ENCODE measurements around the gene UTS2R.
"Not testable (repeated sequence)": the region's sequence is repeated elsewhere in the genome, so short reads cannot be mapped to it uniquely, and the experiment has no call there.

Gene UTS2R

GRCh38 chr17:82376042-82376730 lies 4.6 kb downstream of the UTS2R start:
- no peak for DNase-seq

DNA sequence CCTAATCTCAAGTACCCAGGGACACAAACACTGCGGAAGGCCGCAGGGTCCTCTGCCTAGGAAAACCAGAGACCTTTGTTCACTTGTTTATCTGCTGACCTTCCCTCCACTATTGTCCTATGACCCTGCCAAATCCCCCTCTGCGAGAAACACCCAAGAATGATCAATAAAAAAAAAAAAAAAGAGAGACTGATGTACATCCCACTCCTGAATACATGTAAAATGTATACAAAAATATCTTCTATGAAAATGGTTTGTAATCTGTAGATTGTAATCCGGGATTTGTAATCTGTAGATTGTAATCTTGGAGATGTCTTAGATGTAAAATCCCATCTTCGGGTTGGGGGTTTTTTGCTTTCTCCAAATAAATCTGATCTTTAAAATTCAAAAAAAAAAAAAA lies 5.7 kb downstream of the UTS2R start:
- DNase-seq, result not testable (repeated sequence)

DNA sequence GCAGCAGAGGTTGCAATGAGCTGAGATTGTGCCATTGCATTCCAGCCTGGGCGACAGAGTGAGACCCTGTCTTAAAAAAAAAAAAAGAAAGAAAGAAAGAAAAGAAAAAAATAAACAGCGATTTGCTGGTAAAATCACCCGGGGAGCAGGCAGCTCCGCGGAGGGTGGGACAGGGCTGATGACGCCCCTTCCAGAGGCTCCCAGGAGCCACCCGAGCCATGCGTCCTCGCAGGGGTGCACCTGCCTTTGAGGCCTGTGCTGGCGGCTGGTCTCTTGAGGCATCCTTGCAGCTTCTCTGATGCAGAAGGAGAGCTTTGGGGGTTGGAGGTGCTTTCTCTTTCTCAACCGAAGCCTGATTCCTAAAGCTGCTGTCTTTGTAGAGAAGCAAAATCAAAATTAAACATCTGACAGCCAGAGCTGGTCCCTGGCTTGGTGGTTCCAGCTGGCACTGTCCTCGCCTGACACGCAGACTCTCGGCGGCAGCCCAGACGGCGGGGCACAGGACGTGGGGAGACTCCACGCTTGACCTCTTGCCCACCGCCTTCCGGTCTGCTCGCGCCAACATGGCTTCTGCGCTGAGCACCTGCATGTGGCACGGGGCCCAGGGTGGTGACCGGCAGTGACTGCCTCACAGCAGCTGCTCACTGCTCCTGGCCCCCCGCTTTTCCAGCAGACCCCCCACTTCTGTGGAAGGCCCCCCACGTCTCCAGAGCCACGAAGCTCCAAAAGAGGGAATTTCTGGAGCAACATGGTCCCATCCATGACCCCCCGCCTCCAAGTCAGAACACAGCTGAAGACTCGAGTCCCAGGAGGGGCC lies 6.6 kb downstream of the UTS2R start:
- DNase-seq, result no peak

DNA sequence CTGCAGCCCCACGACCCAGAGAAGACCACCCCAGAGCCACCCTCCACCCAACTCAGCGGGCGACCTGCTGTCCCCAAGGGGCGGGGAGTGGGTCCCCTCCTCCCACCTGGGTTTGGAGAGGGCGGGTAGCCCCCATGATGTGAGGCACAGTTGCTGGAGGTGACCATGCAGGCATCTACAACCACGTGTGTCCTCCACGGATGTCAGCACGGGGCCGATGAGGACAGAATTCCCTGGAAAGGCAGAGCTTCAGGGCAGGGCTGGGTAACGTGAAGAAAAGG lies 7.1 kb downstream of the UTS2R start:
- DNase-seq, result no peak

DNA sequence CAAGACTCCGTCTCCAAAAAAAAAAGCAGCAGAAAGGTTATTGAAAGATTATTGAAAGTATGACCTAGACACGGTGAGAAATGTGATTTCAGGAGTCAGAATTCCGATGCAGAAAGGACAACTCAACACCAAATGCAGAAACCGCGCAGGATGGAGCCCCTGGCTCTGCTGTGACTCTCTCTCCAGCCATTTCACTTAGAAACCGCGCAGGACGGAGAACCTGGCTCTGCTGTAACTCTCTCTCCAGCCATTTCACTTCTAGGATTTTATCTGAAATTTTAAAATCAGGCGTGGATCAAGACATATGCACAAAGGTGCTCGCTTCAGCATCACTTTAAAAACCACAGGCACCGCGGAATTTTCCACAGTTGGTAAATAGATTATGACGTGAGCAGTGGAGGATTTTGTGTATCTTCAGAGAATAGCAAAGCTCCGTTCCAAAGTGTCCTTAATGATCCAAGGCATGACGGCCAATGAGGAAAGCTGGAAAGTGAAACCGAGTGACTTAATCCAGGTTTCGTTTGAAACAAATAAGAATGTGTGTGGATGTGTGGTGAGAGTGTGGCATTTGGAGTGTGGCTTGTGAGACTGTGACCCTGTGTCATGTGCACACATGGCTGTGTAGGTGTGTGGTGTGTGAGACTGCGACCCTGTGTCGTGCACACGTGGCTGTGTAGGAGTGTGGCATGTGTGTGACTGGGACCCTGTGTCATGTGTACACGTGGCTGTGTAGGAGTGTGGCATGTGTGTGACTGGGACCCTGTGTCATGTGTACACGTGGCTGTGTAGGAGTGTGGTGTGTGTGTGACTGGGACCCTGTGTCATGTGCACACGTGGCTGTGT lies 9.5 kb downstream of the UTS2R start:
- no peak for DNase-seq

GRCh38 chr17:82381703-82382009 lies 10.1 kb downstream of the UTS2R start:
- not testable (repeated sequence) for DNase-seq

GRCh38 chr17:82382220-82382932 lies 10.8 kb downstream of the UTS2R start:
- not testable (repeated sequence) for DNase-seq

GRCh38 chr17:82382933-82383255 lies 11.3 kb downstream of the UTS2R start:
- DNase-seq, result no peak

DNA sequence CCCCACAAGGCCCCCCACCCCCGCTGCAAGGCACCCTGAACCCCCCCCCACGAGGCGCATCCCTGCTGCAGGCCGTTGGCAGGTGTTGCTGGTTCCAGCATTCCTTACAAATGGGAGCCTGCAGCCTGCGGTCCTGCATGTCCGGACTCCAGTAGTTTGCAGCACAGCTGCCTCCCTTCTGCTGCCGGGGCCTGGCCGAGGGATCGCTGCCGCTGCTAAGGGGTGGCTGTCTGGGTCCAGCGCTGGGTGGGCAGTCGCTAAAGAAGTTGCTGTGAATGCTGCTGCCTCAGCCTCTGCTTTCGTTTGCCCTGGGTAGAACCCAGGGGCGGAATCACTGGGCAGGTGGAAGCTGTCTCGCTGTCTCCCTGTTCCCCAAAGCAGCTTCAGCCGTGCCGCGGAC lies 11.8 kb downstream of the UTS2R start:
- no peak for DNase-seq

DNA sequence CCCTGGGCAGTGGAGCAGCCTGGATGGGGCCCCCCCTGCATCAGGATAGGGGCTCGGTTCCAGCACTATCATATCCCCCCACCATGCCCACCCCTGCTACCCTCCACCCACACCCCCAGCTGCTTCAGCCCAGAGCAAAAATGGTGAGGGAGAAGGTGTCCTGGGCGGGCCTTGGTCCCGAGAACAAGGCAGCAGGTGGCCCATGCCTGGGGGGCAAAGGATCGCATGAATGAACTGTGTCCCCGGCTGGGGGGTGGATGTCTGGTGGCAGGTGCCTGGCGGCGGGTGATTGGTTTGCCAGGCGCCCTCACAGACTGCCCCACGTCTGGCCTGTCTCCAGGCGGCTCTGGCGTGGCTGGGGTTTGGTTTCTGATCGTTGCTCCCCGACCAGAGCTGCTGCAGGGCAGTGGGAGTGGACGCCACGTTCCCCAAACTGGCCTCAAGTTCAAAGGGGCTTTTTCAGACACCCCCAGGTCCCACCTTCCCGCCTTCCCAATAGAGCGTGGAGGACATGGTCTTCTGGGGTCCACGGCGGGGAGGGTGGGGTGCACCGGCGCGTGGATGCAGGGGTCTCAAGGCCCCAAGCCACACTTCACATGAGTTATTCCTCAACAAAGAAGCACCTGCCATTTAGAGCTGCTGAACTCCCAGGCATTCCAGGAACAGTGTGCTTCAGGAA lies 12.6 kb downstream of the UTS2R start:
- DNase-seq, result no peak

- no peak for DNase-seq
These were observed 13.3 kb downstream of the UTS2R start for GRCh38 chr17:82384730-82385481.

GRCh38 chr17:82385559-82386254 lies 14.1 kb downstream of the UTS2R start:
- DNase-seq, result no peak

DNA sequence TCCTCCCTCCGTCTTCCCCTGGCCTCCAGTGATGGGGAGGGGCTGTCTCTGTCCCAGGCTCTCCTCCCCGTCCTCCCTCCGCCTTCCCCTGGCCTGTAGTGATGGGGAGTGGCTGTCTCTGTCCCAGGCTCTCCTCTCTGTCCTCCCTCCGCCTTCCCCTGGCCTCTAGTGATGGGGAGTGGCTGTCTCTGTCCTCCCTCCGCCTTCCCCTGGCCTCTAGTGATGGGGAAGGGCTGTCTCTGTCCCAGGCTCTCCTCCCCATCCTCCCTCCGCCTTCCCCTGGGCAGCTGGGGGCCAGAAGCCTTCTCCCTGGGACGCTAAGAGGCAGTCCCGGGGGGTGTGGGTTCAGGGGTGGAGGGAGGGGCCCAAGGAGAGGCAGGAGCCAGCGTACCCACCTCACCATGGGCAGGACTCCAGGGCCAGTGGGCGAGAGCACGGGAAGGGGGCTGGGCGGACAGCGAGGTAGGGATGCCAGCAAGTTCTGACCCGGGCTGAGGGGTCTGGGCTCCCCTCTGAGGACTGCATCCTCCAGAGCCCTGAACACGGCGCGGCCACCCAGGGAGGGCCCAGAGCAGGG lies 14.8 kb downstream of the UTS2R start:
- DNase-seq, result no peak

DNA sequence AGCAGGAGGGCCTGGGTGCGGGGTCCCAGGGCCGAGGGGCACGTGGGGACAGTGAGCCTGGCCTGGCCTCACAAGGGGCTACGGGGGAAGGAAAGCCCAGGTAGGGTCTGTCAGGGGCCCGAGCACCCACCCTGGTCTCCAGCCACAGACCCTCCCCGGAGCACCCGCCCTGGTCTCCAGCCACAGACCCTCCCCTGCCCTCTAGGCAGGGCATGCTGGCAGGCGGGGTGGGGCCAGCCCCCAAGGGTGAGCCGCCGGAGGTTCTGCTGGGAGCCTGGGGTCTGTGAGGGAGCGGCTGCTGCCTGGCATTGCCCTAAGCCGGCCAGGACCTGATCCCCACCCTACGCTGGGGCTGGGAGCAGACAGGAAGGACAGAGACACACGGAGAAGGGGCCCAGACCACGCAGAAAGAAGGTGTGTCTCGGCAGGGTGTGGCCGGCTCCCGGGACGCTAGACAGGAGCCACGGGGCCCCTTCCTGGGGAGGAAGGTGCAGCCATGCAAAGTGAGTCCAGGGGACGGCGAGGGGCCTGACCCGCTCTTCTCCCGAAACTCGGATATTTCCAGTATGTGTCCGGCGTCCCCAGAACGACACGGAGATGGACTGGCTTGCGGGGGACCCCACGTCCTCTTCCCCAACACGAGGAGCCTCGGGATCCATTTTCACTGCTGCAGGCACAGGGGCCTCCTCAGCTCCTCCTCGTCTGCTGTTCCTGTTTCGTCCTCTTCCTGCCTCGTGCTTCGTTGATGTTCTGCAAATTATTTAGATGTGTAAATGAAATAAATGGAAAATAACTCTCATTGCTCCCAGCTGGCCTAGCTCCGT lies 15.5 kb downstream of the UTS2R start:
- DNase-seq, result no peak

DNA sequence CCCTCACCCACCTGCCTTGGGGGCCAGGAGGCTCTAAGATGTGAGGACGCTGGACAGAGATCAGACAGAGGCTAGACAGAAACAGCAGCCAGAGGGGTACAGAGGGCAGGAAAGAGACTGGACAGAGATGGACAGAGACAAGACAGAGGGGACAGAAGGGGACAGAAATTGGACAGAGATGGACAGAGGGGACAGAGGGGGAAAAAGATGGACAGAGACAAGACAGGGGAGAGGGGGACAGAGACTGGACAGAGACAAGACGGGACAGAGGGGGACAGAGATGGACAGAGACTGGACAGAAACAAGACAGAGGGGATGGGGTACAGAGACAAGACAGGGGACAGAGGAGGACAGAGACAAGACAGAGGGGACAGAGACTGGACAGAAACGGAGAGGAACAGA lies 16.1 kb downstream of the UTS2R start:
- DNase-seq, result no peak

GRCh38 chr17:82388223-82388921 lies 16.8 kb downstream of the UTS2R start:
- DNase-seq, result no peak

DNA sequence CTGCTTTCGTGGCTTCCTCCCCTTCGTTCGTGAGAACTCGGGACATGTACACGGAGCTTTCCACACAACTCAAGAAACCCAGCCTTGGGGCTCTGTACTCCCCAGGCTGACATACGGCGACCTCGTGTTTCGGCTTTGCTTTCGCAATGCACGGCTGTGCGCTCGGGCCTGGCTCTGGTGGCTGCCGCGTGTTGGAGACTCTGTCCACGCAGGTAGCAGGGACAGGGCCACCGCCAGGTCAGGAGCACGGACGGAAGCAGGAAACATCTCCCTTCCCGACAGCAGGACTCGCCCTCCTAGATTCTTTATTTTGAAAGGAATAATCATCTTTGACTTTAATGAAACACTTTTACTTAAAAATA lies 17.3 kb downstream of the UTS2R start:
- no peak for DNase-seq

- DNase-seq, result no peak
These were observed 17.8 kb downstream of the UTS2R start for GRCh38 chr17:82389379-82389778.

DNA sequence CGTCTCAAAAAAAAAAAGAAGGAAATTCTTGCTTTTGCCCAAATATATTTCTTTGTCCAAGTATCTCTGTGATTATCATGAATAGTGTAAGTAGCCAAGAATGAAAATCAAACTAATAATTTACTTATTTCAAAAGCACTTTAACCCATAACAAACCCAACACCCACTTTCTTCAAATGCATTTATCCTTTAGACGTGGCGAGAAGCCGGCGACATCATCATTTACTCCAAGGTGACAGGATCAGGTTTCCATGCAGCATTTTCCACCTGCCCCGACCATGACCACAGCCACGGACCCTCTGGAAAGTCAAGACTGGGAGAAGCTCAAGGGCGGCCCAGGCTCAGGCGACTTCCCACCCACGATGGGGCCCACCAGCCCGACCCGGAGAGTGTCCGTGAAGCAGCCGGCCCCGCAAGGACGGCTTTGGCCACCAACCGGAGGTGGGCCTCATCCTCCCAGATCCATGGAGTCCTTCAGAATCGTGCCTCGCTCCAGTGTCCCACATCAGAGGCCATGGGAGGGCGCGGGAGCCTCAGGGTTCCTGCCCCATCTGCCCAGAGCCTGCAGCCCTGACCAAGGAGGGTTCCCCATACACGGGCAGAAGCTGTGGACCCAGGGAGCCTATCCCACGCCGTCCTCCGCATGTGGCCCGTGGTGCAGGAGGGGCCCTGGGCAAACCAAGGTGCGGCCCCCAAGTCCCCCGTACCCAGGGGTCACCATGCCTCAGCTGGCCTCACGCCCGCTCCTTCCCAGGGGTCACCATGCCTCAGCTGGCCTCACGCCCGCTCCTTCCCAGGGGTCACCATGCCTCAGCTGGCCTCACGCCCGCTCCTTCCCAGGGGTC lies 18.7 kb downstream of the UTS2R start:
- no peak for DNase-seq

All from CD4-positive, alpha-beta T cell treated with Interleukin-17A for 4 hours (primary cell).